PFSK-1 (cell line): ENCODE data around the gene KAZN.

ENCODE experiments used
- FOXP2 ChIP-seq: optimal IDR thresholded peaks from 2 replicates; pipeline ENCODE3; 2011; ENCODE audit warnings: borderline replicate concordance, control low read depth, inconsistent platforms; ENCODE audit not compliant: insufficient read depth; ENCODE audit errors: extremely low read length, extremely low read depth
- POLR2AphosphoS5 ChIP-seq: IDR thresholded peaks from 2 replicates; pipeline ENCODE4 v1.6.1; 2012; ENCODE audit warnings: low read depth, mild to moderate bottlenecking, control low read depth, low read length, moderate library complexity
- REST ChIP-seq, 2 experiments: IDR thresholded peaks; 2 replicates each; pipeline versions ENCODE4 v1.6.1 to v1.8.0; 2011 to 2012; ENCODE audit warnings: low read depth in 2 of 2, low read length in 2 of 2, control low read depth in 1 of 2, inconsistent platforms in 1 of 2, mild to moderate bottlenecking in 1 of 2, moderate library complexity in 1 of 2; ENCODE audit not compliant: insufficient read depth in 1 of 2
- SIN3A ChIP-seq: IDR thresholded peaks from 2 replicates; pipeline ENCODE4 v1.6.1; 2012; ENCODE audit warnings: mild to moderate bottlenecking, low read length, moderate library complexity, borderline replicate concordance; ENCODE audit not compliant: insufficient read depth
- TAF1 ChIP-seq: IDR thresholded peaks from 2 replicates; pipeline ENCODE4 v1.6.1; 2012; ENCODE audit warnings: low read length, control low read depth, borderline replicate concordance; ENCODE audit not compliant: insufficient read depth

Gene KAZN

GRCh38 chr1:14748977-14749376 is 150.5 kb downstream of the KAZN start:
- TF ChIP-seq TAF1, result no peak
- TF ChIP-seq FOXP2, result no peak
- TF ChIP-seq REST (IDR thresholded peaks at IDR 0.05; ENCODE audit: insufficient read depth in 1 of 2, low read depth in 2 of 2, low read length in 2 of 2), result no peak
- TF ChIP-seq POLR2AphosphoS5, result no peak
- TF ChIP-seq SIN3A, result no peak

GRCh38 chr1:14750490-14750889 is 152.0 kb downstream of the KAZN start:
- no peak for TF ChIP-seq REST (IDR thresholded peaks at IDR 0.05; ENCODE audit: insufficient read depth in 1 of 2, low read depth in 2 of 2, low read length in 2 of 2)
- TF ChIP-seq FOXP2, result no peak
- TF ChIP-seq TAF1, result no peak
- TF ChIP-seq POLR2AphosphoS5, result no peak
- TF ChIP-seq SIN3A, result no peak

GRCh38 chr1:14755518-14756252 is 157.2 kb downstream of the KAZN start:
- TF ChIP-seq POLR2AphosphoS5, result no peak
- TF ChIP-seq SIN3A, result no peak
- TF ChIP-seq TAF1, result no peak
- no peak for TF ChIP-seq REST (IDR thresholded peaks at IDR 0.05; ENCODE audit: insufficient read depth in 1 of 2, low read depth in 2 of 2, low read length in 2 of 2)
- no peak for TF ChIP-seq FOXP2

GRCh38 chr1:14756589-14757285 is 158.3 kb downstream of the KAZN start:
- no peak for TF ChIP-seq POLR2AphosphoS5

GRCh38 chr1:14757286-14757625 is 158.8 kb downstream of the KAZN start:
- TF ChIP-seq POLR2AphosphoS5, result no peak
- TF ChIP-seq TAF1, result no peak
- TF ChIP-seq FOXP2, result no peak

GRCh38 chr1:14759042-14759818 is 160.7 kb downstream of the KAZN start:
- TF ChIP-seq REST (IDR thresholded peaks at IDR 0.05; ENCODE audit: insufficient read depth in 1 of 2, low read depth in 2 of 2, low read length in 2 of 2) (no peak), POLR2AphosphoS5 (no peak), FOXP2 (no peak)
